ENCODE measurements around the gene UTS2R.
"Not testable (repeated sequence)": the region's sequence is repeated elsewhere in the genome, so short reads cannot be mapped to it uniquely, and the experiment has no call there.

UTS2R gene

DNA sequence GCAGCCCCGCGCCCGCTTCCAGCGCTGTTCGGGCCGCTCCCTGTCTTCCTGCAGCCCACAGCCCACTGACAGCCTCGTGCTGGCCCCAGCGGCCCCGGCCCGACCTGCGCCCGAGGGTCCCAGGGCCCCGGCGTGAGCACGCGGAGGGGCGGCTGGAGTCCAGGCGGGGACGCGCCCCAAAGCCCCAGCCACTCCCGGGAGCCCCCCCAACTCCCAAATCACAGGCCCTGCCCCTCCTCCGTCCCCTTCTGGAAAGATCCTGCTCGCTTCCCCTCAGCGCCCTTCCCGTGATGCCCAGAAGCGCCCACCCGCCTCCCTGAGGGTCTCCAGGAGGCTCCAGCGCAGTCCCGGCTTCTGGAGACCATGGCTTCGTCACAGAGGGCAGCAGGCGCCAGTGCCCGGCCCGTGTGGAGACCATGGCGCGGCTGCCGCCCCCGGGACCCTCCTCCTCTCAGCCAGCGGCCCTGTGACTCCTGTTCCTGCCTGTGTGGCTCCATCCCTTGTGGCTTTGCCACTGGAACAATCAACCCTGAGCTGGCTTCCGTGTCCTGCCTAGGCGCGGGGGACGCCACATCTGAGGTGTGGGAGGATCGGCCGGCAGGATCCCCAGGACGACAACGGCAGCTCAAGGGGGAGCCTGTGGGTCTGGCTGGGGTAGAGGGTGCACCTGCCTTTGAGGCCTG is 3.9 kb downstream of the UTS2R start:
- DNase-seq (ENCODE audit: low read depth in 2 of 2): no peak

DNA sequence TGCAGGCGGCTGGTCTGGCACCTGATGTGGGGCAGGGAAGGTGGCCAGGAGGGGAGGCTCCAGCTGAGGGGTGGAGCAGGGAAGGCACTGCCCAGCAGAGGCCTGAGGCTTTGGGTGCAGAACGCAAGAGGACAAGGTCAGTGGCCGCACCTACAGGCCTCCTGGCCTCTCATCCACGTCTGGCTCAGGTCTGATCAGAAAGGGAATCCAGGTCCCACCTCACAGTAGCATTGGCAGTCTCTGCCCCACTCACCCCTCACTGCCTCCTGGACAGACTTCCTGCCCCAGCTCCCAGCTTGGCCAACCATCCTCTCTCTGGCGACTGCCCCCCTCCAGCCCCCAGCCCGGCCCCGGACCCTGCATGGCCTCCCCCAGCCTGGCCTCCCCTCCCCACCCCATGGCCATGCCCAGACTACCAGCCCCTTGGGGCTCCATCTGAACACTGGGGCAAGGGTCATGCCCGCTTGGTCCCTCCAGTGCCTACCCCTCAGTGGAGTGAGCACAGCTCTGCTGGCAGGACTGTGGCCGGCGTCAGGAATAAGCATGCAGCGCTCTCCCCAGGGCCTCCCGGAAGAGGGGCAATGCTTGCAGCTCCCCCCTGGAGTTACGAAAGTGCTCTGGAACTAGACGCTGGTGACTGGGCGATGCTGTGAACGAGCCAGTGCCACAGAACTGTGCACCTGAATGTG is 4.6 kb downstream of the UTS2R start:
- no peak for DNase-seq (ENCODE audit: low read depth in 2 of 2)

DNA sequence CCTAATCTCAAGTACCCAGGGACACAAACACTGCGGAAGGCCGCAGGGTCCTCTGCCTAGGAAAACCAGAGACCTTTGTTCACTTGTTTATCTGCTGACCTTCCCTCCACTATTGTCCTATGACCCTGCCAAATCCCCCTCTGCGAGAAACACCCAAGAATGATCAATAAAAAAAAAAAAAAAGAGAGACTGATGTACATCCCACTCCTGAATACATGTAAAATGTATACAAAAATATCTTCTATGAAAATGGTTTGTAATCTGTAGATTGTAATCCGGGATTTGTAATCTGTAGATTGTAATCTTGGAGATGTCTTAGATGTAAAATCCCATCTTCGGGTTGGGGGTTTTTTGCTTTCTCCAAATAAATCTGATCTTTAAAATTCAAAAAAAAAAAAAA is 5.7 kb downstream of the UTS2R start:
- DNase-seq (ENCODE audit: low read depth in 2 of 2): not testable (repeated sequence)

DNA sequence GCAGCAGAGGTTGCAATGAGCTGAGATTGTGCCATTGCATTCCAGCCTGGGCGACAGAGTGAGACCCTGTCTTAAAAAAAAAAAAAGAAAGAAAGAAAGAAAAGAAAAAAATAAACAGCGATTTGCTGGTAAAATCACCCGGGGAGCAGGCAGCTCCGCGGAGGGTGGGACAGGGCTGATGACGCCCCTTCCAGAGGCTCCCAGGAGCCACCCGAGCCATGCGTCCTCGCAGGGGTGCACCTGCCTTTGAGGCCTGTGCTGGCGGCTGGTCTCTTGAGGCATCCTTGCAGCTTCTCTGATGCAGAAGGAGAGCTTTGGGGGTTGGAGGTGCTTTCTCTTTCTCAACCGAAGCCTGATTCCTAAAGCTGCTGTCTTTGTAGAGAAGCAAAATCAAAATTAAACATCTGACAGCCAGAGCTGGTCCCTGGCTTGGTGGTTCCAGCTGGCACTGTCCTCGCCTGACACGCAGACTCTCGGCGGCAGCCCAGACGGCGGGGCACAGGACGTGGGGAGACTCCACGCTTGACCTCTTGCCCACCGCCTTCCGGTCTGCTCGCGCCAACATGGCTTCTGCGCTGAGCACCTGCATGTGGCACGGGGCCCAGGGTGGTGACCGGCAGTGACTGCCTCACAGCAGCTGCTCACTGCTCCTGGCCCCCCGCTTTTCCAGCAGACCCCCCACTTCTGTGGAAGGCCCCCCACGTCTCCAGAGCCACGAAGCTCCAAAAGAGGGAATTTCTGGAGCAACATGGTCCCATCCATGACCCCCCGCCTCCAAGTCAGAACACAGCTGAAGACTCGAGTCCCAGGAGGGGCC is 6.6 kb downstream of the UTS2R start:
- no peak for DNase-seq (ENCODE audit: low read depth in 2 of 2)

DNA sequence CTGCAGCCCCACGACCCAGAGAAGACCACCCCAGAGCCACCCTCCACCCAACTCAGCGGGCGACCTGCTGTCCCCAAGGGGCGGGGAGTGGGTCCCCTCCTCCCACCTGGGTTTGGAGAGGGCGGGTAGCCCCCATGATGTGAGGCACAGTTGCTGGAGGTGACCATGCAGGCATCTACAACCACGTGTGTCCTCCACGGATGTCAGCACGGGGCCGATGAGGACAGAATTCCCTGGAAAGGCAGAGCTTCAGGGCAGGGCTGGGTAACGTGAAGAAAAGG is 7.1 kb downstream of the UTS2R start:
- no peak for DNase-seq (ENCODE audit: low read depth in 2 of 2)

DNA sequence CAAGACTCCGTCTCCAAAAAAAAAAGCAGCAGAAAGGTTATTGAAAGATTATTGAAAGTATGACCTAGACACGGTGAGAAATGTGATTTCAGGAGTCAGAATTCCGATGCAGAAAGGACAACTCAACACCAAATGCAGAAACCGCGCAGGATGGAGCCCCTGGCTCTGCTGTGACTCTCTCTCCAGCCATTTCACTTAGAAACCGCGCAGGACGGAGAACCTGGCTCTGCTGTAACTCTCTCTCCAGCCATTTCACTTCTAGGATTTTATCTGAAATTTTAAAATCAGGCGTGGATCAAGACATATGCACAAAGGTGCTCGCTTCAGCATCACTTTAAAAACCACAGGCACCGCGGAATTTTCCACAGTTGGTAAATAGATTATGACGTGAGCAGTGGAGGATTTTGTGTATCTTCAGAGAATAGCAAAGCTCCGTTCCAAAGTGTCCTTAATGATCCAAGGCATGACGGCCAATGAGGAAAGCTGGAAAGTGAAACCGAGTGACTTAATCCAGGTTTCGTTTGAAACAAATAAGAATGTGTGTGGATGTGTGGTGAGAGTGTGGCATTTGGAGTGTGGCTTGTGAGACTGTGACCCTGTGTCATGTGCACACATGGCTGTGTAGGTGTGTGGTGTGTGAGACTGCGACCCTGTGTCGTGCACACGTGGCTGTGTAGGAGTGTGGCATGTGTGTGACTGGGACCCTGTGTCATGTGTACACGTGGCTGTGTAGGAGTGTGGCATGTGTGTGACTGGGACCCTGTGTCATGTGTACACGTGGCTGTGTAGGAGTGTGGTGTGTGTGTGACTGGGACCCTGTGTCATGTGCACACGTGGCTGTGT is 9.5 kb downstream of the UTS2R start:
- DNase-seq (ENCODE audit: low read depth in 2 of 2): no peak

DNA sequence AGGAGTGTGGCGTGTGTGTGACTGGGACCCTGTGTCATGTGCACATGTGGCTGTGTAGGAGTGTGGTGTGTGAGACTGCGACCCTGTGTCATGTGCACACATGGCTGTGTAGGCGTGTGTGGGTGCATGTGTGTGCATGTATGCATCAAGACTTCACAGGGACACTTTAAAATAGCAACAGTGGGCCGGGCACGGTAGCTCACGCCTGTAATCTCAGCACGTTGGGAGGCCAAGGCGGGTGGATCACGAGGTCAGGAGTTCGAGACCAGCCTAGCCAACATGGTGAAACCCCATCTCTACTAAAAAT is 10.1 kb downstream of the UTS2R start:
- DNase-seq (ENCODE audit: low read depth in 2 of 2): not testable (repeated sequence)

DNA sequence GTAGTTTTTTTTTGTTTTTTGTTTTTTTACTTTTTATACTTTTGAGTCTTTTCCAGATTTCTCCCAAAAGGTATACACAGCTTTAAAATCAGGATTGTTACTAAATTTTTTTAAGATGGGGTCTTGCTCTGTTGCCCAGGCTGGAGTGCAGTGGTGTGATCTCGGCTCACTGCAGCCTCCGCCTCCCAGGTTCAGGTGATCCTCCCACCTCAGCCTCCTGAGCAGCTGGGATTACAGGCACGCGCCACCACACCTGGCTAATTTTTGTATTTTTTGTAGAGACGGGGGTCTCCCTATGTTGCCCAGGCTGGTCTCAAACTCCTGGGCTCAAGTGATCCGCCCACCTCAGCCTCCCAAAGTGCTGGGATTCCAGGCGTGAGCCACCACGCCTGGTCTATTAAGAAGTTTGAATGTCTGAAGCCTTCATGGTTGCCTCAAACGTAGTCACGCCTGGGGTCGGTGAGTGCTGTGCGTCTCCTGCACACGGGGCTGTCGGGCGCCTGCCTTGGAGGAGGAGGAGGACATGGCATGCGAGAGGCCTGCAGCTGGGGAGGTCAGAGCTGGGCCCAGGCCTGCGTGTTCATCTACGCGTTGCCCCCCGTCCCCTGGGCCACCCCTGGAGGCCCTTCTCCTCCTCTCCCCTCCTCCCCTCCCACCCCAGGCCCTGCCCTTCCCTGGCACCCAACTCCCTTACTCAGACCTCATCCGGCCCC is 10.8 kb downstream of the UTS2R start:
- not testable (repeated sequence) for DNase-seq (ENCODE audit: low read depth in 2 of 2)

DNA sequence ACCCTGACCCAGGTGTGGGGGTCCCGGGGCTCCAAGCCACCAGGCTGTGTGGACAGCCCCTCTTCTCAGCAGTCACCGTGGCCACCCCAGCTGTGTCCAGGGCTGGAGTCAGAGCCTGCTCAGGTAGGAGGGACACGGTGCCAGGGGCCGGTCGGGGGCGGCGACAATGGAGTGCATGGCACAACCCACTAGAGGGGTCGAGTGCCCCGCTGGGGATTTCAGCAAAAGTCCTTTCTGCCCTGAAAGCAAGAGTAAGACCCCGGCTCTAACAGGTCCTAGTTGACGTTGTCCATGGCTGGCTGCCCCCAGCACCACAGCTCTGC is 11.3 kb downstream of the UTS2R start:
- no peak for DNase-seq (ENCODE audit: low read depth in 2 of 2)

DNA sequence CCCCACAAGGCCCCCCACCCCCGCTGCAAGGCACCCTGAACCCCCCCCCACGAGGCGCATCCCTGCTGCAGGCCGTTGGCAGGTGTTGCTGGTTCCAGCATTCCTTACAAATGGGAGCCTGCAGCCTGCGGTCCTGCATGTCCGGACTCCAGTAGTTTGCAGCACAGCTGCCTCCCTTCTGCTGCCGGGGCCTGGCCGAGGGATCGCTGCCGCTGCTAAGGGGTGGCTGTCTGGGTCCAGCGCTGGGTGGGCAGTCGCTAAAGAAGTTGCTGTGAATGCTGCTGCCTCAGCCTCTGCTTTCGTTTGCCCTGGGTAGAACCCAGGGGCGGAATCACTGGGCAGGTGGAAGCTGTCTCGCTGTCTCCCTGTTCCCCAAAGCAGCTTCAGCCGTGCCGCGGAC is 11.8 kb downstream of the UTS2R start:
- DNase-seq (ENCODE audit: low read depth in 2 of 2): no peak

DNA sequence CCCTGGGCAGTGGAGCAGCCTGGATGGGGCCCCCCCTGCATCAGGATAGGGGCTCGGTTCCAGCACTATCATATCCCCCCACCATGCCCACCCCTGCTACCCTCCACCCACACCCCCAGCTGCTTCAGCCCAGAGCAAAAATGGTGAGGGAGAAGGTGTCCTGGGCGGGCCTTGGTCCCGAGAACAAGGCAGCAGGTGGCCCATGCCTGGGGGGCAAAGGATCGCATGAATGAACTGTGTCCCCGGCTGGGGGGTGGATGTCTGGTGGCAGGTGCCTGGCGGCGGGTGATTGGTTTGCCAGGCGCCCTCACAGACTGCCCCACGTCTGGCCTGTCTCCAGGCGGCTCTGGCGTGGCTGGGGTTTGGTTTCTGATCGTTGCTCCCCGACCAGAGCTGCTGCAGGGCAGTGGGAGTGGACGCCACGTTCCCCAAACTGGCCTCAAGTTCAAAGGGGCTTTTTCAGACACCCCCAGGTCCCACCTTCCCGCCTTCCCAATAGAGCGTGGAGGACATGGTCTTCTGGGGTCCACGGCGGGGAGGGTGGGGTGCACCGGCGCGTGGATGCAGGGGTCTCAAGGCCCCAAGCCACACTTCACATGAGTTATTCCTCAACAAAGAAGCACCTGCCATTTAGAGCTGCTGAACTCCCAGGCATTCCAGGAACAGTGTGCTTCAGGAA is 12.6 kb downstream of the UTS2R start:
- DNase-seq (ENCODE audit: low read depth in 2 of 2): no peak

DNA sequence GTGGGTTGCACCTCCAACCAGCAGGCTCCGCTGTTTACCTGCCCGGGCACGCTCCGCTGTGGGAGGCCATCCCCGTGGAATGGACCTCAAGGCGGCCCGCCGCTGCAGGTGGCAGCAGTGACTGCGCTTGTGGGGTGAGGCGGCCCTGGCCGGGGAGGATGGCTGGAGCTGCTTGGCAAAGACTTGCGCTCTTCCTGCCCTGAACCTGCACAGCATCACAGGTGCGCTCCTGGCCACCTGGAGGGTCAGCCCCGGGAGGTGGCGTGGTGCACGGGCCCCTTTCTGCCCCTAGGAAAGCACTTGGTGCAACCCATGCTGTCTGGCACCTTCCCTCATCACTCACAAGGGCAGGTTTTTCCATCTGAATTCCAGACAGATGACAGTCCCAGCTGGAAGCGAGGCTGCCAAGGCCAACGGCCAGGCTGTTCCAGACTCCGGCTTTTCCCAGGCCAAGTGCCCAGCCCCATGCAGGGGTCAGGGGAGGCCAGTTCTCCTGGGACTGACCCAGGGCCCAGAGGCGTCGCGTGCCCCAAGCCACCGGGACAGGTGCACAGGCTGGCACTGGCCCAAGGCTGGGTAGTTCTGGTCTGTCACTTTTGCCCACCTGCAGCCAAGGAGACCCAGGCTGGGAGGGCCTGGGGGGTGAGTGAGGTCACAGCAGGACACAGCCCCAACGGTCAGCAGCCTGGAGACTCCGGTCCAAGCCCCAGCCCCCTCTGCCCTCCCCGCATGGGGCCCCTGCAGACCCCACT is 13.3 kb downstream of the UTS2R start:
- no peak for DNase-seq (ENCODE audit: low read depth in 2 of 2)

DNA sequence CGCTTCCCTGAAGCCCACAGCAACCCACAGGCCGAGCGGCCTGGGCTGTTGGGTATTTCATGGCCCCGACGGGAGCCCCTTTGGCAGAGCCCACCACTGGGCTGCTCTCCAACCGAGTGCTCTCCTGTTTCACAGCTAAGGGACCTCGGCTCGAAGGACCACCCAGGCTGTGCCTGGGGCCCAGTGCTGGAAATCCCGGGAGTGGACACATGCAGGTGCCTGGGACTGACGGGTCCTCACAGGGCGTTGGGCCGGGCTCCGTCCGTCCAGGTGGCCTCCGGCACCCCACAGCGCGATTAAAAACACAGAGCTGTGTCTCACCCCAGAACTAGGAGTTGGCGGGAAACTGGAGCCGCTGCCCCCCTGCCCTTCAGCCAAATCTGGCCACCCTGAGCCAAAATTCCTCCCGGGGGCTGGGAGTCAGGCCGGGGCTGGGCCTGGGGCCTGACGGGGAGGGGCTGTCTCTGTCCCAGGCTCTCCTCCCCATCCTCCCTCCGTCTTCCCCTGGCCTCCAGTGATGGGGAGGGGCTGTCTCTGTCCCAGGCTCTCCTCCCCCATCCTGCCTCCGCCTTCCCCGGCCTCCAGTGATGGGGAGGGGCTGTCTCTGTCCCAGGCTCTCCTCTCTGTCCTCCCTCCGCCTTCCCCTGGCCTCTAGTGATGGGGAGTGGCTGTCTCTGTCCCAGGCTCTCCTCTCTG is 14.1 kb downstream of the UTS2R start:
- no peak for DNase-seq (ENCODE audit: low read depth in 2 of 2)

DNA sequence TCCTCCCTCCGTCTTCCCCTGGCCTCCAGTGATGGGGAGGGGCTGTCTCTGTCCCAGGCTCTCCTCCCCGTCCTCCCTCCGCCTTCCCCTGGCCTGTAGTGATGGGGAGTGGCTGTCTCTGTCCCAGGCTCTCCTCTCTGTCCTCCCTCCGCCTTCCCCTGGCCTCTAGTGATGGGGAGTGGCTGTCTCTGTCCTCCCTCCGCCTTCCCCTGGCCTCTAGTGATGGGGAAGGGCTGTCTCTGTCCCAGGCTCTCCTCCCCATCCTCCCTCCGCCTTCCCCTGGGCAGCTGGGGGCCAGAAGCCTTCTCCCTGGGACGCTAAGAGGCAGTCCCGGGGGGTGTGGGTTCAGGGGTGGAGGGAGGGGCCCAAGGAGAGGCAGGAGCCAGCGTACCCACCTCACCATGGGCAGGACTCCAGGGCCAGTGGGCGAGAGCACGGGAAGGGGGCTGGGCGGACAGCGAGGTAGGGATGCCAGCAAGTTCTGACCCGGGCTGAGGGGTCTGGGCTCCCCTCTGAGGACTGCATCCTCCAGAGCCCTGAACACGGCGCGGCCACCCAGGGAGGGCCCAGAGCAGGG is 14.8 kb downstream of the UTS2R start:
- no peak for DNase-seq (ENCODE audit: low read depth in 2 of 2)

DNA sequence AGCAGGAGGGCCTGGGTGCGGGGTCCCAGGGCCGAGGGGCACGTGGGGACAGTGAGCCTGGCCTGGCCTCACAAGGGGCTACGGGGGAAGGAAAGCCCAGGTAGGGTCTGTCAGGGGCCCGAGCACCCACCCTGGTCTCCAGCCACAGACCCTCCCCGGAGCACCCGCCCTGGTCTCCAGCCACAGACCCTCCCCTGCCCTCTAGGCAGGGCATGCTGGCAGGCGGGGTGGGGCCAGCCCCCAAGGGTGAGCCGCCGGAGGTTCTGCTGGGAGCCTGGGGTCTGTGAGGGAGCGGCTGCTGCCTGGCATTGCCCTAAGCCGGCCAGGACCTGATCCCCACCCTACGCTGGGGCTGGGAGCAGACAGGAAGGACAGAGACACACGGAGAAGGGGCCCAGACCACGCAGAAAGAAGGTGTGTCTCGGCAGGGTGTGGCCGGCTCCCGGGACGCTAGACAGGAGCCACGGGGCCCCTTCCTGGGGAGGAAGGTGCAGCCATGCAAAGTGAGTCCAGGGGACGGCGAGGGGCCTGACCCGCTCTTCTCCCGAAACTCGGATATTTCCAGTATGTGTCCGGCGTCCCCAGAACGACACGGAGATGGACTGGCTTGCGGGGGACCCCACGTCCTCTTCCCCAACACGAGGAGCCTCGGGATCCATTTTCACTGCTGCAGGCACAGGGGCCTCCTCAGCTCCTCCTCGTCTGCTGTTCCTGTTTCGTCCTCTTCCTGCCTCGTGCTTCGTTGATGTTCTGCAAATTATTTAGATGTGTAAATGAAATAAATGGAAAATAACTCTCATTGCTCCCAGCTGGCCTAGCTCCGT is 15.5 kb downstream of the UTS2R start:
- DNase-seq (ENCODE audit: low read depth in 2 of 2): no peak

DNA sequence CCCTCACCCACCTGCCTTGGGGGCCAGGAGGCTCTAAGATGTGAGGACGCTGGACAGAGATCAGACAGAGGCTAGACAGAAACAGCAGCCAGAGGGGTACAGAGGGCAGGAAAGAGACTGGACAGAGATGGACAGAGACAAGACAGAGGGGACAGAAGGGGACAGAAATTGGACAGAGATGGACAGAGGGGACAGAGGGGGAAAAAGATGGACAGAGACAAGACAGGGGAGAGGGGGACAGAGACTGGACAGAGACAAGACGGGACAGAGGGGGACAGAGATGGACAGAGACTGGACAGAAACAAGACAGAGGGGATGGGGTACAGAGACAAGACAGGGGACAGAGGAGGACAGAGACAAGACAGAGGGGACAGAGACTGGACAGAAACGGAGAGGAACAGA is 16.1 kb downstream of the UTS2R start:
- DNase-seq (ENCODE audit: low read depth in 2 of 2): no peak

DNA sequence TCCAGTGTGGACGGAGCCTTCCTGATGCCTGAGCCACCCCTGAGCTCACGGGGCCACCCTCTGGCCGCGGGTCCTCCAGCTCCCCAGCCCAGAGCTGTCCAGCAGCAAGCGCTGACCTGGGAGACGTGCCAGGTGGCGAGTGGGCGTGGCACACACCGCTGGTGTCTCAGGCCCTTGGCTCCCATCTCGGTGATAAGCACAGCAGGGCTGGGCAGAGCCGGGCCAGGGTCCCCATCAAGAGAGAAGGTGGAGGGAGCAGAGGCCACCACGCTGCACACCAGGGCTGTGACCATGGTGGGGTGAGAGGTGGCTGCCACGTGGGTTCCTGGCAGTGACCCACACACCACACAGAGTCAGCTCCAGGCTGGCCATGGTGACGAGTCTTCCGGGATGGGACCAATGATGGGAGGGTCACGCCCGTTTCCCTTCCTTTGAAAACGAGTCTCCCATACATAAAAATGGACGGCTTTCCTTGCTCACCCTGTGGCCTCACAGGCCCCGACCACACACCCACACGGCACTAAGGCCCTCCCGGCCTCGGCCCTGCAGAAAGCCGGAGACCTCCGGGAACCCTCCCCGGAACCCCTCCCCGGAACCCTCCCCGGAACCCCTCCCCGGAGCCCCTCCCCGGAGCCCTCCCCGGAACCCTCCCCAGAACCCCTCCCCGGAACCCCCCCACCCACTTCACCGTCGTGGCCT is 16.8 kb downstream of the UTS2R start:
- DNase-seq (ENCODE audit: low read depth in 2 of 2): no peak

DNA sequence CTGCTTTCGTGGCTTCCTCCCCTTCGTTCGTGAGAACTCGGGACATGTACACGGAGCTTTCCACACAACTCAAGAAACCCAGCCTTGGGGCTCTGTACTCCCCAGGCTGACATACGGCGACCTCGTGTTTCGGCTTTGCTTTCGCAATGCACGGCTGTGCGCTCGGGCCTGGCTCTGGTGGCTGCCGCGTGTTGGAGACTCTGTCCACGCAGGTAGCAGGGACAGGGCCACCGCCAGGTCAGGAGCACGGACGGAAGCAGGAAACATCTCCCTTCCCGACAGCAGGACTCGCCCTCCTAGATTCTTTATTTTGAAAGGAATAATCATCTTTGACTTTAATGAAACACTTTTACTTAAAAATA is 17.3 kb downstream of the UTS2R start:
- no peak for DNase-seq (ENCODE audit: low read depth in 2 of 2)

All from stimulated activated CD8-positive, alpha-beta memory T cell treated with anti-CD3 and anti-CD28 coated beads, Interleukin-15, amount 100 ng/mL, for 4 hours (primary cell).